Measurements from ENCODE around the gene NELL2.

- TF ChIP-seq, protein P1, sequence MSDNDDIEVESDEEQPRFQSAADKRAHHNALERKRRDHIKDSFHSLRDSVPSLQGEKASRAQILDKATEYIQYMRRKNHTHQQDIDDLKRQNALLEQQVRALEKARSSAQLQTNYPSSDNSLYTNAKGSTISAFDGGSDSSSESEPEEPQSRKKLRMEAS (IDR thresholded peaks at IDR 0.05), result no peak
- TF ChIP-seq REST (IDR thresholded peaks at IDR 0.05; ENCODE audit: low read depth) (no peak), RAD21 (IDR thresholded peaks at IDR 0.05; ENCODE audit: low read depth) (no peak), CREB1 (IDR thresholded peaks at IDR 0.05; ENCODE audit: low read depth) (no peak), TAF1 (IDR thresholded peaks at IDR 0.05; ENCODE audit: low read depth) (no peak)
- TF ChIP-seq, protein P2, sequence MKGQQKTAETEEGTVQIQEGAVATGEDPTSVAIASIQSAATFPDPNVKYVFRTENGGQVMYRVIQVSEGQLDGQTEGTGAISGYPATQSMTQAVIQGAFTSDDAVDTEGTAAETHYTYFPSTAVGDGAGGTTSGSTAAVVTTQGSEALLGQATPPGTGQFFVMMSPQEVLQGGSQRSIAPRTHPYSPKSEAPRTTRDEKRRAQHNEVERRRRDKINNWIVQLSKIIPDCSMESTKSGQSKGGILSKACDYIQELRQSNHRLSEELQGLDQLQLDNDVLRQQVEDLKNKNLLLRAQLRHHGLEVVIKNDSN (IDR thresholded peaks at IDR 0.05), result no peak
Observed at GRCh38 chr12:44889926-44890325, 13.8 kb upstream of the NELL2 start.

Measured in Ishikawa (cell line).